ENCODE results near the gene CARD19.
"Not testable (repeated sequence)": the region's sequence is repeated elsewhere in the genome, so short reads cannot be mapped to it uniquely, and the experiment has no call there.

CARD19 gene

DNA sequence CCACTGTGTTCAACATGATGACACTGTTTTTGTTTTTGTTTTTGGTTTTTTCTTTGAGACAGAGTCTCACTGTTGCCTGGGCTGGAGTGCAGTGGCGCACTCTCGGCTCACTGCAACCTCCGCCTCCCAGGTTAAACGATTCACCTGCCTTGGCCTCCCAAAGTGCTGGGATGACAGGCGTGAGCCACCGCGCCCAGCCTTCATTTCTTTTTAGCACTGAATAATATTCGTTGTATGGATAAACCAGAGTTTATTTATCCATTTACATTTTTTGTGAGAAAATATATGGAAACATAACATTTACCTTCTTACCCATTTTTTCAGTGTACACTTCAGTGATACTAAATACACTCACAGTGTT lies 4.2 kb downstream of the CARD19 start:
- DNase-seq (ENCODE audit: low read depth) = no peak
- H3K4me3 ChIP-seq (ENCODE audit: low read length) = no peak overlapping the region

DNA sequence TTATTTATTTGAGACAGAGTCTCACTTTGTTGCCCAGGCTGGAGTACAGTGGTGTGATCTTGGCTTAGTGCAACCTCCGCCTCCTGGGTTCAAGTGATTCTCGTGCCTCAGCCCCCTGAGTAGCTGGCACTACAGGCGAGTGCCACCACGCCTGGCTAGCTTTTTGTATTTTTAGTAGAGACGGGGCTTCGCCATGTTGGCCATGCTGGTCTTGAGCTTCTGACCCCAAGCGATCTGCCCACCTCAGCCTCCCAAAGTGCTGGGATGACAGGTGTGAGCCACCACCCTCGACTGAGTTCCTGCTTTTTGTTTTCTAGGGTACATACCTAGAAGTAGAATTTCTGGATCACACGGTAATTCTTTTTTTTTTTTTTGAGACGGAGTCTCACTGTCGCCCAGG lies 5.1 kb downstream of the CARD19 start:
- not testable (repeated sequence) for H3K4me3 ChIP-seq (ENCODE audit: low read length); DNase-seq (ENCODE audit: low read depth)

More for the DNA sequence above, 4.2 kb downstream of the CARD19 start:
- TF ChIP-seq, protein P1, sequence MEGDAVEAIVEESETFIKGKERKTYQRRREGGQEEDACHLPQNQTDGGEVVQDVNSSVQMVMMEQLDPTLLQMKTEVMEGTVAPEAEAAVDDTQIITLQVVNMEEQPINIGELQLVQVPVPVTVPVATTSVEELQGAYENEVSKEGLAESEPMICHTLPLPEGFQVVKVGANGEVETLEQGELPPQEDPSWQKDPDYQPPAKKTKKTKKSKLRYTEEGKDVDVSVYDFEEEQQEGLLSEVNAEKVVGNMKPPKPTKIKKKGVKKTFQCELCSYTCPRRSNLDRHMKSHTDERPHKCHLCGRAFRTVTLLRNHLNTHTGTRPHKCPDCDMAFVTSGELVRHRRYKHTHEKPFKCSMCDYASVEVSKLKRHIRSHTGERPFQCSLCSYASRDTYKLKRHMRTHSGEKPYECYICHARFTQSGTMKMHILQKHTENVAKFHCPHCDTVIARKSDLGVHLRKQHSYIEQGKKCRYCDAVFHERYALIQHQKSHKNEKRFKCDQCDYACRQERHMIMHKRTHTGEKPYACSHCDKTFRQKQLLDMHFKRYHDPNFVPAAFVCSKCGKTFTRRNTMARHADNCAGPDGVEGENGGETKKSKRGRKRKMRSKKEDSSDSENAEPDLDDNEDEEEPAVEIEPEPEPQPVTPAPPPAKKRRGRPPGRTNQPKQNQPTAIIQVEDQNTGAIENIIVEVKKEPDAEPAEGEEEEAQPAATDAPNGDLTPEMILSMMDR (conservative IDR thresholded peaks at IDR 0.05; ENCODE audit: low read length) = no peak

DNA sequence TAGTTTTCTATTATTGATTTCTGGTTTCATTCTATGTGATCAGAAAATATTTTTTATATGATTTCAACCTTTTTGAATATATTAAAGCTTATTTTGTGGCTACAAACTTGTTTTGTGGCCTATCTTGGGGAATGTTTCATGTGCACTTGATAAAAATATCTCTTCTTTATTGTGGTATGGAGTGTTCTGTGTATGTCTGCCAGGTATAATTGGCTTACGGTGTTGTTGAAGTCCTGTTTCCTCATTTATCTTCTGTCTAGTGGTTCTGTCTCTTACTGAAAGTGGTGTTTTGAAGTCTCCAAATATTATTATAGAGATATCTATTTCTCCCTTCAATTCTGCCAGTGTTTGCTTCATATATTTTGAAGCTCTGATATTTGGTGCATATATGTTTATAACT lies 9.6 kb downstream of the CARD19 start:
- DNase-seq (ENCODE audit: low read depth) = no peak
- TF ChIP-seq, protein P1 (conservative IDR thresholded peaks at IDR 0.05; ENCODE audit: low read length) = no peak
- H3K4me3 ChIP-seq (ENCODE audit: low read length) = no peak overlapping the region

DNA sequence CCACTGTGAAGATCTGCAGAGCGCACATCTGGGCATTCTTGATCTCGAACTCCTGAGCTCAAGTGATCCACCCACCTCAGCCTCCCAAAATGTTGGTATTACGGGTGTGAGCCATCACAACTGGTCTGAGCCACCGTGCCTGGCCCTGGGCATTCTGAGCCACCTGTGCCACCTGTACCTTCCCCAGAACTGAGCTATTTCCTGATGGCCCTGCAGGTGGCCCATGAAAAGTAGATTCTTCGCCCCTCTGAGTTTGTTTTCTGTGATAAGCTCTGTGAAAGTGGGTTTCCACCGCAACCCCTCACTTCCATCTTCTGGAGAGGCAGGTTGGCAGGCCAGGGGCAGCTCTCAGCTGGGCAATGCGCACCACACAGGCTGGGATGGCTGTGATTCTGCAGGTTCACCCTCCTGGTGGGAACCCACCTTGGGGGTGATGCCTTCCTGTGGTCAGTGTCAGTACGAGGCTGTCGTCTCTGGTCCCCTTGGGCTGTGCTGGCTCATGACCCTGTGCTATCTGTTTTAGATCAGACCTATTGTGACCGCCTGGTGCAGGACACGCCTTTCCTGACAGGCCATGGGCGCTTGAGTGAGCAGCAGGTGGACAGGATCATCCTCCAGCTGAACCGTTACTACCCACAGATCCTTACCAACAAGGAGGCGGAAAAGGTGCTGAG lies 11.3 kb downstream of the CARD19 start:
- DNase-seq (ENCODE audit: low read depth) = no peak
- no peak overlapping the region for H3K4me3 ChIP-seq (ENCODE audit: low read length)
- TF ChIP-seq, protein P1 (conservative IDR thresholded peaks at IDR 0.05; ENCODE audit: low read length) = no peak

DNA sequence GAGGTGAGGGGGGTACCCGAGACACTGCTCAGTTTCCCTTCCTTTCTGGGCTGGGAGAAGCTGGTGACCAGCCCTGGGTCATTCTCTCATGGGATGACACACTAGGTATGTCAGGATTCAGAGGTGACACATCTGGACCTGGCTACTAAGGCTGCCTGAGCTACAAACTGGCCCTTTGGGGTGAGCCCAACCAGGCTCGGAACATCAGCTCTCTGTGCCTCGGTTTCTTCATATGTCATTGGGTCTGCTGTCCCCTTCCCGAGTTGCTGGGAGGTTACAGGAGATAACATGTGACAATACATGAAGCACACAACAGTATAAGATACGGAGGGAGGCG lies 11.8 kb downstream of the CARD19 start:
- DNase-seq (ENCODE audit: low read depth) = no peak
- no peak overlapping the region for H3K4me3 ChIP-seq (ENCODE audit: low read length)
- TF ChIP-seq, protein P1 (conservative IDR thresholded peaks at IDR 0.05; ENCODE audit: low read length) = no peak

DNA sequence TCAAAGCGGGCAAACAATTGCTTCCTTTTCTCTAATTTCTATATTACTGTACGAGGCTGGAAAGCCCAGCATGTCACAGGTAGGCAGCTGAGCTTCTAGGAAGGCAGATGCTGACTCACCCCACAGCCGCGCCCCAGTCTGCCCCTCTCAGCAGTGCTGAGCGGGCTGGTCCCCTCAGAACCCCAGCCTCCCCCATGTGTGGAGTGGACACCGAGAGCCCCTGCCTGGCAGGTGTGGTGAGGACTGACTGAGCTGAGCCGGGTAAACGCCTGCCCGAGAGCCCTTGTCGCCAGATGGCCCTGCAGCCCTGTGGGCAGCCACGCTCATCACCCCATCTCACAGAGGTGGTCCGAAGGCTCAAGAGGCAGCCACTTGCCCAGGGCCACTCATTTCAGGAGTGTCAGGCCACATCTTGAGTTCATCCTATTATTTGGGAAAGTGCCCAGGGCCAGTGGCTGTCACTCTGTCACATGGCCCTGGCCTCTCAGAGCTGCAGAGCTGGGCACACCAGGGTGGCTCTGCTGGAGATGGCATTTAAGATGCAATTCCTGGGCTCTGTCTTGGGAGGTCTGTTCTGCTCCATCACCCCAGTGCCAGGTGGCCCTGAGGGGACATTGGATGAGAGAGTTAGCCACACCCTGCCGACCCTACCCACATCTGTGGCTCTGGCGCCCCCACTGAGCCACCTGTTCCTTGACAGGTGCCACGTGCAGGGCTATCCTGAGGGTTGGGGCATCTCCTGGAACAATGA lies 12.4 kb downstream of the CARD19 start:
- DNase-seq (ENCODE audit: low read depth) = no peak
- H3K4me3 ChIP-seq (ENCODE audit: low read length) = no peak overlapping the region
- TF ChIP-seq, protein P1 (conservative IDR thresholded peaks at IDR 0.05; ENCODE audit: low read length) = no peak

DNA sequence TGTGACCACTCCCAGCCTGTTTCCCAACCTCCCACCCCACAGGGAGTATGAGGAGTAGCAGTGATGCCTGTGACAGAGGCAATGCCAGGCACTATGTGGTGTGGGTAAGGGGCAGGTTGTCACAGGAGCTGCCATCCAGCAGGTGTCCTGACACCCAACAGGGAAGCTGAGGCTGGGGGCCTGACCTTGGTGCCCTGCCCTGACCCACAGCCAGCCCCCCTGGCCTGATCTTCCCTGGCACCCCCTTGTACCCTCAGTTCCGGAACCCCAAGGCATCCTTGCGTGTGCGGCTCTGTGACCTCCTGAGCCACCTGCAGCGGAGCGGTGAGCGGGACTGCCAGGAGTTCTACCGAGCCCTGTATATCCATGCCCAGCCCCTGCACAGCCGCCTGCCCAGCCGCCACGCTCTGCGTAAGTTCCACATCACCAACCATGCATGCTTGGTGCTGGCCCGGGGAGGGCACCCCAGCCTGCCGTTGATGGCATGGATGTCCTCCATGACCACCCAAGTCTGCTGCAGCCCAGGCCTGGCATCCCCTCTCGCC lies 14.4 kb downstream of the CARD19 start:
- TF ChIP-seq, protein P1 (conservative IDR thresholded peaks at IDR 0.05; ENCODE audit: low read length) = no peak
- no peak overlapping the region for H3K4me3 ChIP-seq (ENCODE audit: low read length)
- DNase-seq (ENCODE audit: low read depth) = no peak
